ENCODE data around the gene POLR3GL.

DNA sequence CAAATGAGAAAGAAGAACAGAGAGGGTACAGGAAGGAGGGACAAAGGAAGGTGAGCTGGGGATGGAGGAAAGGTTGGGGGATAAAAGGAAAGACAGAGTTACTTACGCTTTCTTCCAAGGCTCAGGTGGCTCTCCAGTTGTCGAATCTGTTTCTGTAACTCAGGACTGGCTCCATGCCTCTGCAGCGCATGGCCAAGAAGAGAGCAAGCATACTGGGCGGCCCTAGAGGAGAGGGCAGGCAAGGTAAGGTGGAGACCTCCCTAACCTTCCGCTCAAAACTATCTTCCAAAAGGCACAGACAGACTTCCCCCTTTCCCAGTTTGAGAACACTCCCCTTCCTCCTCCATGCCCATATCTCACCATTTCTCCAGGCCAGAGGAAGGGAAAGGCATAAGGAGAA lies 46.9 kb upstream of the POLR3GL start:
- TF ChIP-seq, protein P1, sequence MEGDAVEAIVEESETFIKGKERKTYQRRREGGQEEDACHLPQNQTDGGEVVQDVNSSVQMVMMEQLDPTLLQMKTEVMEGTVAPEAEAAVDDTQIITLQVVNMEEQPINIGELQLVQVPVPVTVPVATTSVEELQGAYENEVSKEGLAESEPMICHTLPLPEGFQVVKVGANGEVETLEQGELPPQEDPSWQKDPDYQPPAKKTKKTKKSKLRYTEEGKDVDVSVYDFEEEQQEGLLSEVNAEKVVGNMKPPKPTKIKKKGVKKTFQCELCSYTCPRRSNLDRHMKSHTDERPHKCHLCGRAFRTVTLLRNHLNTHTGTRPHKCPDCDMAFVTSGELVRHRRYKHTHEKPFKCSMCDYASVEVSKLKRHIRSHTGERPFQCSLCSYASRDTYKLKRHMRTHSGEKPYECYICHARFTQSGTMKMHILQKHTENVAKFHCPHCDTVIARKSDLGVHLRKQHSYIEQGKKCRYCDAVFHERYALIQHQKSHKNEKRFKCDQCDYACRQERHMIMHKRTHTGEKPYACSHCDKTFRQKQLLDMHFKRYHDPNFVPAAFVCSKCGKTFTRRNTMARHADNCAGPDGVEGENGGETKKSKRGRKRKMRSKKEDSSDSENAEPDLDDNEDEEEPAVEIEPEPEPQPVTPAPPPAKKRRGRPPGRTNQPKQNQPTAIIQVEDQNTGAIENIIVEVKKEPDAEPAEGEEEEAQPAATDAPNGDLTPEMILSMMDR (conservative IDR thresholded peaks at IDR 0.05; ENCODE audit: low read length) = no peak
- TF ChIP-seq EZH2phosphoT487 (IDR thresholded peaks at IDR 0.05; ENCODE audit: borderline replicate concordance, low read depth, low read length) = no peak
